GM23338 (cell line): ENCODE measurements around the gene TNFRSF8. TPM values are rescaled to one million over a fixed set of nuclear protein-coding genes. Genes with fewer than 3 reads are reported as not detected.

Experiments
- ATAC-seq: fragments of 200-7000 bp; cut with Tn5 transposase; 3 replicates; pipeline ENCODE4 v1.9.1; 2020
- DNase-seq: peaks from one replicate; pipeline ENCODE4 v3.0.0-alpha.2; 2015; ENCODE audit warnings: low spot score
- H2AFZ ChIP-seq: fragments of 200-600 bp; sonication (generic); 2 replicates; pipeline ENCODE4 v1.8.0; 2016; ENCODE audit warnings: antibody characterized with exemption, mild to moderate bottlenecking, moderate library complexity
- H3F3A ChIP-seq: fragments of 200-600 bp; sonication (generic); replicated peaks from 2 replicates; pipeline ENCODE4 v1.8.0; 2017; ENCODE audit warnings: antibody characterized with exemption, mixed run types, low read depth
- H3K27ac ChIP-seq: fragments of 200-600 bp; sonication (generic); 2 replicates; pipeline ENCODE4 v1.6.1; 2016; ENCODE audit warnings: low read depth
- H3K27me3 ChIP-seq: fragments of 200-600 bp; sonication (generic); 2 replicates; pipeline ENCODE4 v1.8.0; 2016; ENCODE audit warnings: mild to moderate bottlenecking, mixed run types, moderate library complexity; ENCODE audit not compliant: insufficient read depth
- H3K36me3 ChIP-seq: fragments of 200-600 bp; sonication (generic); 2 replicates; pipeline ENCODE4 v1.8.0; 2016; ENCODE audit warnings: mild to moderate bottlenecking; ENCODE audit not compliant: insufficient read depth
- H3K4me1 ChIP-seq: fragments of 200-600 bp; sonication (generic); 2 replicates; pipeline ENCODE4 v1.8.0; 2016; ENCODE audit warnings: mild to moderate bottlenecking, moderate library complexity; ENCODE audit not compliant: insufficient read depth
- H3K4me2 ChIP-seq: fragments of 200-600 bp; sonication (generic); 2 replicates; pipeline ENCODE4 v1.7.1; 2017; ENCODE audit warnings: mixed run types
- H3K4me3 ChIP-seq: fragments of 200-600 bp; sonication (generic); 2 replicates; pipeline ENCODE4 v1.6.1; 2016; ENCODE audit warnings: mixed run types
- H3K79me2 ChIP-seq: fragments of 200-600 bp; sonication (generic); replicated peaks from 2 replicates; pipeline ENCODE4 v1.8.0; 2017; ENCODE audit warnings: mild to moderate bottlenecking; ENCODE audit not compliant: insufficient read depth
- H3K9me2 ChIP-seq: fragments of 200-600 bp; sonication (generic); 2 replicates; pipeline ENCODE4 v1.8.0; 2017; ENCODE audit not compliant: insufficient read depth
- H4K20me1 ChIP-seq: fragments of 200-600 bp; sonication (generic); replicated peaks from 2 replicates; pipeline ENCODE4 v1.8.0; 2017; ENCODE audit warnings: mild to moderate bottlenecking; ENCODE audit not compliant: insufficient read depth
- H3K27ac Mint-ChIP-seq: 2 replicates; pipeline ENCODE4 v1.8.0; 2020; ENCODE audit warnings: inconsistent platforms, mild to moderate bottlenecking, moderate library complexity, mixed read lengths
- H3K27me3 Mint-ChIP-seq: 3 replicates; pipeline ENCODE4 v1.8.0; 2022; ENCODE audit warnings: low read depth, mild to moderate bottlenecking, moderate library complexity, mixed read lengths, inconsistent platforms; ENCODE audit not compliant: insufficient read depth, poor library complexity
- H3K36me3 Mint-ChIP-seq: 3 replicates; pipeline ENCODE4 v1.8.0; 2021; ENCODE audit warnings: low read depth, mild to moderate bottlenecking, inconsistent platforms, moderate library complexity, mixed read lengths
- H3K4me1 Mint-ChIP-seq: 3 replicates; pipeline ENCODE4 v1.8.0; 2020; ENCODE audit warnings: mild to moderate bottlenecking, inconsistent platforms, mixed read lengths
- H3K4me3 Mint-ChIP-seq: 3 replicates; pipeline ENCODE4 v1.8.0; 2021; ENCODE audit warnings: moderate library complexity, mild to moderate bottlenecking, inconsistent platforms, mixed read lengths
- H3K9me3 Mint-ChIP-seq: 3 replicates; pipeline ENCODE4 v1.8.0; 2020; ENCODE audit warnings: moderate library complexity, mild to moderate bottlenecking, inconsistent platforms, mixed read lengths
- CREB1 ChIP-seq: fragments of 250-450 bp; sonication (Bioruptor Pico); IDR thresholded peaks from 2 replicates; pipeline ENCODE4 v1.5.0; 2020; ENCODE audit warnings: low read depth, mild to moderate bottlenecking, moderate library complexity
- CTCF ChIP-seq, 2 experiments: fragments of 200-600 bp in 1 of 2; sonication (generic) in 1 of 2; conservative IDR thresholded peaks; 2 replicates each; pipeline versions ENCODE4 v1.5.1 to v1.6.1; 2016 to 2017; ENCODE audit warnings: antibody characterized with exemption in 2 of 2, low read depth in 2 of 2, mild to moderate bottlenecking in 2 of 2, moderate library complexity in 1 of 2
- EZH2 ChIP-seq: fragments of 200-600 bp; sonication (generic); IDR thresholded peaks from one replicate; pipeline ENCODE4 v1.8.0; 2017; ENCODE audit warnings: antibody characterized with exemption, mild to moderate bottlenecking, low read depth; ENCODE audit not compliant: unreplicated experiment
- JUNB ChIP-seq: IDR thresholded peaks from one replicate; pipeline ENCODE4 v1.6.1; 2016; ENCODE audit warnings: antibody characterized with exemption; ENCODE audit not compliant: unreplicated experiment
- POLR2AphosphoS5 ChIP-seq: IDR thresholded peaks from 2 replicates; pipeline ENCODE4 v1.6.1; 2016; ENCODE audit warnings: antibody characterized with exemption, low read depth
- STAT1 ChIP-seq: IDR thresholded peaks from one replicate; pipeline ENCODE4 v1.6.1; 2016; ENCODE audit warnings: antibody characterized with exemption; ENCODE audit not compliant: unreplicated experiment
- ZNF114 ChIP-seq: fragments of 250-450 bp; sonication (Bioruptor Pico); IDR thresholded peaks from 2 replicates; pipeline ENCODE4 v1.5.0; 2020; ENCODE audit warnings: mild to moderate bottlenecking, moderate library complexity
- ZNF462 ChIP-seq: fragments of 250-450 bp; sonication (Bioruptor Pico); IDR thresholded peaks from 2 replicates; pipeline ENCODE4 v1.5.0; 2020; ENCODE audit warnings: mild to moderate bottlenecking, moderate library complexity
- polyA plus RNA-seq: library from polyadenylated mRNA; unstranded; fragments of >200 nt; fragmentation: Nextera tagmentation; extraction: Ambion mirVana; gene quantifications from 2 replicates; pipeline ENCODE4 v1.2.1, GENCODE V29; 2016
- total RNA-seq: library from RNA; depleted of rRNA; stranded (reverse); fragments of >200 nt; shearing (Covaris generic); gene quantifications from 2 replicates; pipeline ENCODE4 v1.2.3, GENCODE V29; 2014

The TNFRSF8 gene
- total and polyA plus RNA-seq, 2 experiments from 2014 or later, result 11.7 to 28.2 TPM

- H3K27ac ChIP-seq, result peak overlapping the region; percentile 59; the same call in 1 of the 2 replicates
- TF ChIP-seq JUNB, result no peak
- peak; percentile 60 to 81 for TF ChIP-seq CTCF (conservative IDR thresholded peaks at IDR 0.05; ENCODE audit: low read depth in 2 of 2)
- TF ChIP-seq CREB1 (CRISPR knock-in tag), result no peak
- Mint-ChIP-seq H3K4me1 (no peaks in the 10 kb centered on the region), H3K27me3 (peaks cover 6% of the 10 kb centered on the region), H3K4me3 (no peak overlapping the region), H3K36me3 (peaks cover 30% of the 10 kb centered on the region), H3K27ac (no peak overlapping the region), H3K9me3 (no peaks in the 10 kb centered on the region)
- no peak overlapping the region for H2AFZ ChIP-seq
- H3K36me3 ChIP-seq, result peaks cover 14% of the 10 kb centered on the region; the same call in 1 of the 2 replicates
- no peaks in the 10 kb centered on the region; the same call in none of the 2 replicates for H4K20me1 ChIP-seq
- H3K9me2 ChIP-seq, result no peaks in the 10 kb centered on the region
- DNase-seq, result peak; percentile 64
- H3K79me2 ChIP-seq, result no peaks in the 10 kb centered on the region
- H3K4me1 ChIP-seq, result no peaks in the 10 kb centered on the region
- H3K27me3 ChIP-seq, result no peaks in the 10 kb centered on the region
- ATAC-seq, result peak; percentile 88
- H3K4me2 ChIP-seq, result no peak overlapping the region
- no peak overlapping the region for H3K4me3 ChIP-seq
- no peaks in the 10 kb centered on the region; the same call in 1 of the 2 replicates for H3F3A ChIP-seq
Measured at GRCh38 chr1:12031039-12031980, 31.8 kb upstream of the TNFRSF8 start.

GRCh38 chr1:12032161-12032621 is 30.9 kb upstream of the TNFRSF8 start:
- Histone ChIP-seq H3K27ac (peak overlapping the region; percentile 59; the same call in 1 of the 2 replicates), H3F3A (no peaks in the 10 kb centered on the region; the same call in 1 of the 2 replicates), H3K4me1 (no peaks in the 10 kb centered on the region), H3K79me2 (no peaks in the 10 kb centered on the region), H3K9me2 (no peaks in the 10 kb centered on the region), H3K36me3 (peaks cover 6% of the 10 kb centered on the region; the same call in 1 of the 2 replicates), H3K4me2 (no peak overlapping the region), H3K27me3 (no peaks in the 10 kb centered on the region), H2AFZ (no peak overlapping the region), H3K4me3 (no peak overlapping the region), H4K20me1 (no peaks in the 10 kb centered on the region; the same call in none of the 2 replicates)
- DNase-seq, result no peak
- H3K4me3 Mint-ChIP-seq, result no peak overlapping the region
- peaks cover 6% of the 10 kb centered on the region for H3K27me3 Mint-ChIP-seq
- ATAC-seq, result no peak
- H3K36me3 Mint-ChIP-seq, result peaks cover 21% of the 10 kb centered on the region
- H3K9me3 Mint-ChIP-seq, result no peaks in the 10 kb centered on the region
- H3K4me1 Mint-ChIP-seq, result no peaks in the 10 kb centered on the region
- no peak overlapping the region for H3K27ac Mint-ChIP-seq
- no peak for TF ChIP-seq STAT1
- no peak for TF ChIP-seq POLR2AphosphoS5
- no peak for TF ChIP-seq ZNF114 (CRISPR knock-in tag)
- no peak for TF ChIP-seq EZH2
- TF ChIP-seq ZNF462 (CRISPR knock-in tag), result no peak
